GM23248 (cell line): Measurements from ENCODE around the gene EPHA2. TPM values are rescaled to one million over a fixed set of nuclear protein-coding genes. Genes with fewer than 3 reads are reported as not detected.
"Not testable (repeated sequence)": the region's sequence is repeated elsewhere in the genome, so short reads cannot be mapped to it uniquely, and the experiment has no call there.

Source experiments
- DNase-seq: peaks from one replicate; pipeline ENCODE4 v3.0.0-alpha.2; 2015
- H2AFZ ChIP-seq: fragments of 200-600 bp; sonication (generic); 2 replicates; pipeline ENCODE4 v1.6.1; 2016; ENCODE audit warnings: antibody characterized with exemption
- H3F3A ChIP-seq: fragments of 200-600 bp; sonication (generic); 2 replicates; pipeline ENCODE4 v1.6.1; 2016; ENCODE audit warnings: mild to moderate bottlenecking, antibody characterized with exemption, mixed run types; ENCODE audit not compliant: insufficient read depth
- H3K27ac ChIP-seq: fragments of 200-600 bp; sonication (generic); 2 replicates; pipeline ENCODE4 v1.5.1; 2016; ENCODE audit warnings: mild to moderate bottlenecking
- H3K27me3 ChIP-seq: fragments of 200-600 bp; sonication (generic); replicated peaks from 2 replicates; pipeline ENCODE4 v1.6.1; 2016; ENCODE audit warnings: mild to moderate bottlenecking; ENCODE audit not compliant: insufficient read depth
- H3K36me3 ChIP-seq: fragments of 200-600 bp; sonication (generic); 2 replicates; pipeline ENCODE4 v1.6.1; 2016; ENCODE audit warnings: low read depth, mild to moderate bottlenecking
- H3K4me1 ChIP-seq: fragments of 200-600 bp; sonication (generic); 2 replicates; pipeline ENCODE4 v1.6.1; 2016; ENCODE audit warnings: mild to moderate bottlenecking; ENCODE audit not compliant: insufficient read depth
- H3K4me2 ChIP-seq: fragments of 200-600 bp; sonication (generic); one replicate; pipeline ENCODE4 v1.6.1; 2016; ENCODE audit warnings: mild to moderate bottlenecking; ENCODE audit not compliant: unreplicated experiment
- H3K4me3 ChIP-seq: fragments of 200-600 bp; sonication (generic); 2 replicates; pipeline ENCODE4 v1.5.1; 2016; ENCODE audit warnings: mild to moderate bottlenecking
- H3K79me2 ChIP-seq: fragments of 200-600 bp; sonication (generic); 2 replicates; pipeline ENCODE4 v1.6.1; 2016; ENCODE audit warnings: mild to moderate bottlenecking; ENCODE audit not compliant: insufficient read depth
- H3K9ac ChIP-seq: fragments of 200-600 bp; sonication (generic); 2 replicates; pipeline ENCODE4 v1.6.1; 2016; ENCODE audit warnings: mild to moderate bottlenecking
- H3K9me2 ChIP-seq: fragments of 200-600 bp; sonication (generic); 2 replicates; pipeline ENCODE4 v1.6.1; 2016; ENCODE audit warnings: mixed run types, mild to moderate bottlenecking, moderate library complexity; ENCODE audit not compliant: insufficient read depth
- H3K9me3 ChIP-seq: fragments of 200-600 bp; sonication (generic); one replicate; pipeline ENCODE4 v1.6.1; 2017; ENCODE audit warnings: low read depth
- H4K20me1 ChIP-seq: fragments of 200-600 bp; sonication (generic); 2 replicates; pipeline ENCODE4 v1.6.0; 2016; ENCODE audit not compliant: insufficient read depth
- EZH2 ChIP-seq: fragments of 200-600 bp; sonication (generic); IDR thresholded peaks from 2 replicates; pipeline ENCODE4 v1.6.1; 2018; ENCODE audit warnings: antibody characterized with exemption, mild to moderate bottlenecking; ENCODE audit not compliant: insufficient read depth, poor library complexity, severe bottlenecking
- EZH2phosphoT487 ChIP-seq: fragments of 200-600 bp; sonication (generic); IDR thresholded peaks from 2 replicates; pipeline ENCODE4 v1.6.1; 2018; ENCODE audit warnings: antibody characterized with exemption, moderate library complexity, mild to moderate bottlenecking, low read depth; ENCODE audit not compliant: insufficient read depth
- WGBS, 2 experiments: methylation state at CpG; one replicate each; pipeline ENCODE4 v1.1.6; 2015 to 2017; ENCODE audit warnings: low lambda C conversion rate in 2 of 2, low coverage in 1 of 2; ENCODE audit errors: missing lambda C conversion rate in 2 of 2; 5-methylcytosine and 5-hydroxymethylcytosine counted together
- in situ Hi-C: fragments of 300-500 bp; cut with MboI; formaldehyde crosslinking; loops from 2 replicates; pipeline ENCODE4 v1.15.0; 2020
- polyA plus RNA-seq: library from polyadenylated mRNA; unstranded; fragments of >200 nt; fragmentation: Nextera tagmentation; extraction: Ambion mirVana; gene quantifications from 2 replicates; pipeline ENCODE4 v1.2.1, GENCODE V29; 2016
- total RNA-seq: library from RNA; depleted of rRNA; stranded (reverse); fragments of >200 nt; shearing (Covaris generic); gene quantifications from 2 replicates; pipeline ENCODE4 v1.2.3, GENCODE V29; 2014

EPHA2 gene
- total and polyA plus RNA-seq, 2 experiments from 2014 or later: 8.8 to 21.7 TPM

DNA sequence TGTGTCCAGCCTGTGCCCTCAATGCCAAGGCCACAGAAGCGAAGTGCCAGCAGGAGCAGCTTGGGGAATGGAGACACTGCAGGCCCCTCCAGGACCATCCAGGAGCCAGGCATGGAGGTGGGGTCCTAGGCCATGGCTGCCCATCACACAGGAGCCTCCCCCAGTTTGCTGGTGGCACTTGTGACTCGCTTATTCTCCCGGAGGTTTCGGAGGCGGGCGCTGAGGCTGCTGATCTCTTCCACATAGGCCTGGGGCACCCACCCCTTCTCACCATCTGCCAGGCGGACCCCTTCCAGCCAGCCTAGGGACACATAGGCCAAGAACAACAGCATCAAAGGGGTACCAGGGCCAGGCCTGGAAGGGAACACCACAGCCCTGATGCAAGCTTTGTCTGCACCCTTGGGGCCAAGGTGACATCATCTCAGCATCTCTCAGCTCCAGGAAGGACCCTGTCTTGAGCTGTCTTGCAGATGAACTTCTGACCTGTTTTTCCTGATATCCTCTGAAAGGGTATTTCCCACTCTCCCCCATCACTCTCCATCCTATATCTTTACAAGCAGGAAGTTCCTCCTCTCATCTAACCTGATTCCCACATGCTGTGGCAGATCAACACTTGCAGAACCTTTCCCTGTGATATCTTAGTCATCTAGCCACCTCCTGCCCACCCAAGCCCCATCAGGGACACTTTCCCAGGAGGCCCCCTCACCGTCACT lies 42.7 kb upstream of the EPHA2 start:
- WGBS, 2 experiments: 87 to 92% methylated on average over 8 of the region's 8 CpGs
- H3K4me2 ChIP-seq: no peak overlapping the region
- no peak for DNase-seq
- H3F3A ChIP-seq: no peaks in the 10 kb centered on the region; the same call in 1 of the 2 replicates
- H2AFZ ChIP-seq: no peak overlapping the region
- H3K36me3 ChIP-seq: no peaks in the 10 kb centered on the region
- H4K20me1 ChIP-seq: no peaks in the 10 kb centered on the region
- H3K79me2 ChIP-seq: no peaks in the 10 kb centered on the region
- H3K9ac ChIP-seq: no peak overlapping the region
- no peak overlapping the region for H3K27ac ChIP-seq
- no peak overlapping the region for H3K4me3 ChIP-seq
- H3K27me3 ChIP-seq: no peaks in the 10 kb centered on the region
- in situ Hi-C loops: no loop called here
- H3K4me1 ChIP-seq: no peaks in the 10 kb centered on the region
- no peak for TF ChIP-seq EZH2
- no peak for TF ChIP-seq EZH2phosphoT487
- no peaks in the 10 kb centered on the region for H3K9me2 ChIP-seq
- H3K9me3 ChIP-seq: no peaks in the 10 kb centered on the region

DNA sequence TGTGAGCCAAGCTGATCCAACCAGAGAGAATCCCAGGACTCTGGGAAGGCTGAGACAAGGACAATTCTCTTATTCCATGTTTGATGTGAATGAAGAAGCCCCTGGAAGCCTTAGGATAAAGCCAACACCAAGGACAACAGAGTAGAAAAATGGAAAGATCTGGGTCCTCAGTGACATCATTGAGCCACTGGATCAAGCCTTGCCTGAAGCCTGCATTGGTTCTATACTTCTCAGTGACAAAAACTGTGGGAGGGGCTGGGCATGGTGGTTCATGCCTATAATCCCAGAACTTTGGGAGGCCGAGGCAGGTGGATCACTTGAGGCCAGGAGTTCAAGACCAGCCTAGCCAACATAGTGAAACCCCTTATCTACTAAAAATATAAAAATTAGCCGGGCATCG lies 41.0 kb upstream of the EPHA2 start:
- no peak overlapping the region for H2AFZ ChIP-seq
- no peaks in the 10 kb centered on the region for H4K20me1 ChIP-seq
- H3K4me2 ChIP-seq: no peak overlapping the region
- no peaks in the 10 kb centered on the region for H3K36me3 ChIP-seq
- no peaks in the 10 kb centered on the region for H3K9me2 ChIP-seq
- no peak overlapping the region for H3K9ac ChIP-seq
- H3K9me3 ChIP-seq: no peaks in the 10 kb centered on the region
- no peak for DNase-seq
- in situ Hi-C loops: no loop called here
- TF ChIP-seq EZH2: no peak
- TF ChIP-seq EZH2phosphoT487: no peak
- no peaks in the 10 kb centered on the region for H3K79me2 ChIP-seq
- no peak overlapping the region for H3K4me3 ChIP-seq
- no peak overlapping the region for H3K27ac ChIP-seq
- H3K4me1 ChIP-seq: no peaks in the 10 kb centered on the region
- H3F3A ChIP-seq: no peaks in the 10 kb centered on the region; the same call in 1 of the 2 replicates
- H3K27me3 ChIP-seq: no peaks in the 10 kb centered on the region
- WGBS, 2 experiments: 82 to 90% methylated on average over 3 of the region's 3 CpGs

DNA sequence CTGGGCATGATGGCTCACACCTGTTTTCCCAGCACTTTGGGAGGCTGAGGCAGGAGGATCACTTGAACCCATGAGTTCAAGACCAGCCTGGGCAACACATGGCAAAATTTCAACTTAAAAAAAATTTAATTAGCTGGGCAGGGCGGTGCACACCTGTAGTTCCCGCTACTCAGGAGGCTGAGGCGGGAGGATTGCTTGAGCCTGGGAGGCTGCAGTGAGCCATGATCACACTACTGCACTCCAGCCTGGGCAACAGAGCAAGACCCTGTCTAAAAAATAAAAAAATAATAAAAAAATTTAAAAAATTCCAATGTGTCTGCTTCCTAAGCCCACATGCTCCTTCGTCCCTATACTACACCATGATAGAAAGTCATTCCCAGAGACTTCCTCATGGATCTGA lies 40.3 kb upstream of the EPHA2 start:
- H3K4me3 ChIP-seq, H3K79me2 ChIP-seq, H3K4me2 ChIP-seq, H3K9ac ChIP-seq, H2AFZ ChIP-seq, H3K27me3 ChIP-seq, H4K20me1 ChIP-seq, DNase-seq, in situ Hi-C loops, H3K36me3 ChIP-seq, H3K9me2 ChIP-seq, H3K9me3 ChIP-seq, H3K4me1 ChIP-seq, H3F3A ChIP-seq, H3K27ac ChIP-seq: not testable (repeated sequence)
- 95 to 100% methylated on average over 4 of the region's 4 CpGs for WGBS, 2 experiments

DNA sequence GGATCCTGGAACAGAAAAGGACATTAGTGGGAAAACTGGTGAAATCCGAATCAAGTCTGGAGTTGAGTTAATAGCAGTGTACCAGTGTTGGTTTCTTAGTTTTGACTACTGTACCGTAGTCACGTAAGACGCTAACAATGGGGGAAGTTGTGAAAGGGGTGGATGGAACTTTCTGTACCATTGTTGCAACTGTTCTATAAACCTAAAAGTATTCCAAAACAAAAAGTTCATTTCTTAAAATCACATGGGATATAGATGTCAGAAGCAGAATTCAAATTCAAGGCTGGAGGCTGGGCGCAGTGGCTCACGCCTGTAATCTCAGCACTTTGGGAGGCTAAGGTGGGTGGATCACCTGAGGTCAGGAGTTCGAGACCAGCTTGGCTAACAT lies 39.6 kb upstream of the EPHA2 start:
- Histone ChIP-seq H3K27ac (no peak overlapping the region), H3K4me3 (no peak overlapping the region)
- 81 to 82% methylated on average over 7 of the region's 7 CpGs for WGBS, 2 experiments

More for the DNA sequence above, 39.6 kb upstream of the EPHA2 start:
- TF ChIP-seq EZH2phosphoT487: no peak
- TF ChIP-seq EZH2: no peak
- in situ Hi-C loops: no loop called here
- H3K79me2 ChIP-seq: no peaks in the 10 kb centered on the region
- no peak overlapping the region for H3K9ac ChIP-seq
- DNase-seq: no peak
- H3K4me2 ChIP-seq: no peak overlapping the region
- H2AFZ ChIP-seq: no peak overlapping the region
- H3K4me1 ChIP-seq: no peaks in the 10 kb centered on the region
- no peaks in the 10 kb centered on the region for H3K9me3 ChIP-seq
- H3K9me2 ChIP-seq: no peaks in the 10 kb centered on the region
- H3K36me3 ChIP-seq: no peaks in the 10 kb centered on the region
- H3K27me3 ChIP-seq: no peaks in the 10 kb centered on the region
- H3F3A ChIP-seq: peaks cover 5% of the 10 kb centered on the region
- no peaks in the 10 kb centered on the region for H4K20me1 ChIP-seq
